ENCODE results near the gene BPIFB1. TPM values are rescaled to one million over a fixed set of nuclear protein-coding genes. Genes with fewer than 3 reads are reported as not detected.

The BPIFB1 gene
- total and polyA plus RNA-seq, 2 of the 13 experiments (the other 11 are each of a cell fraction or from before 2014, with no cell fraction given) = 0.82 to 4.4 TPM

DNA sequence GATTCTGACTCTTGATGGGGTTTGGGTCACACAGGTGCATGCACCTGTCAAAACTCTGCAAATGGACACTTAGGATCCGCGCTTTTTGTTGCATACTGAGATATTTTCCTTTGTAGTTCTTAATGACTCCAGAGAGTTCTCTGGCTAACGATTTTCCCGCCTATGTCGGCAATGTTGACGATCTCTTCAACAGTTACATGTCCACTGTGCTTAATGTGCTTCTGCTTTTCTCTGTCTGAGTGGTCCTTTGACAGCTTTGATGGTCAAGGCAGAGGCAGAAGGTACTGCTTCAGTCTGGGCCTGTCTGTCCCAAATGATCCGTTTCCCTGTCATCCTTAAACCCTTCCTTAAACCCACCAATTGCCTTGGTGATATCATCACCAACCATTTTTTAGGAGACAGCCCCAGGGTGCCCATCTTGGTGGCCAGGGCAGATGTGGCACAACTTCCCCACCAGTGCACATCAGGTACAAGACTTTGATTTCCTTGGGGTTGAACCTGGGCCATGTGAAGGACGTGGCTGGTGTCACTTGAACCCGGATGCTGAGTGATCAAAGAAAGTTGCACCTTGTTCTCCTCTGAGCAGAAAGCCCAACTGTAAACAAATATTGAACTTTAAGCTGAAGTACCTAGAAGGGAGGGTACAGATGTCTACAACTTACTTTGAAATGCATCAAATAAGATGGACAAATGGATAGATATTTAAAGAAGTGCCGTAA lies 10.7 kb upstream of the BPIFB1 start (continued):
- no peak for TF ChIP-seq TBX3 (IDR thresholded peaks at IDR 0.05; ENCODE audit: borderline replicate concordance)
- peak; percentile 55; the same call in 1 of the 2 replicates for TF ChIP-seq MTA1 (CRISPR knock-in tag; IDR thresholded peaks at IDR 0.05; ENCODE audit: borderline replicate concordance)
- TF ChIP-seq HOXD1 (CRISPR knock-in tag; IDR thresholded peaks at IDR 0.05) = no peak
- TF ChIP-seq HDAC2 (CRISPR knock-in tag; IDR thresholded peaks at IDR 0.05) = peak; percentile 24; the same call in 1 of the 2 replicates
- TF ChIP-seq, protein P1, sequence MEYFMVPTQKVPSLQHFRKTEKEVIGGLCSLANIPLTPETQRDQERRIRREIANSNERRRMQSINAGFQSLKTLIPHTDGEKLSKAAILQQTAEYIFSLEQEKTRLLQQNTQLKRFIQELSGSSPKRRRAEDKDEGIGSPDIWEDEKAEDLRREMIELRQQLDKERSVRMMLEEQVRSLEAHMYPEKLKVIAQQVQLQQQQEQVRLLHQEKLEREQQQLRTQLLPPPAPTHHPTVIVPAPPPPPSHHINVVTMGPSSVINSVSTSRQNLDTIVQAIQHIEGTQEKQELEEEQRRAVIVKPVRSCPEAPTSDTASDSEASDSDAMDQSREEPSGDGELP (IDR thresholded peaks at IDR 0.05; ENCODE audit: borderline replicate concordance, low read depth) = peak; percentile 44; the same call in 1 of the 2 replicates
- no peak for TF ChIP-seq NR2F2 (IDR thresholded peaks at IDR 0.05; ENCODE audit: borderline replicate concordance, low read depth)
- no peak for TF ChIP-seq ZNF160 (CRISPR knock-in tag; IDR thresholded peaks at IDR 0.05)
- 0 out of 2 replicates have a peak, but pooled peaks have one; percentile 45 for TF ChIP-seq IRF2 (CRISPR knock-in tag; IDR thresholded peaks at IDR 0.05)
- TF ChIP-seq, protein P2, sequence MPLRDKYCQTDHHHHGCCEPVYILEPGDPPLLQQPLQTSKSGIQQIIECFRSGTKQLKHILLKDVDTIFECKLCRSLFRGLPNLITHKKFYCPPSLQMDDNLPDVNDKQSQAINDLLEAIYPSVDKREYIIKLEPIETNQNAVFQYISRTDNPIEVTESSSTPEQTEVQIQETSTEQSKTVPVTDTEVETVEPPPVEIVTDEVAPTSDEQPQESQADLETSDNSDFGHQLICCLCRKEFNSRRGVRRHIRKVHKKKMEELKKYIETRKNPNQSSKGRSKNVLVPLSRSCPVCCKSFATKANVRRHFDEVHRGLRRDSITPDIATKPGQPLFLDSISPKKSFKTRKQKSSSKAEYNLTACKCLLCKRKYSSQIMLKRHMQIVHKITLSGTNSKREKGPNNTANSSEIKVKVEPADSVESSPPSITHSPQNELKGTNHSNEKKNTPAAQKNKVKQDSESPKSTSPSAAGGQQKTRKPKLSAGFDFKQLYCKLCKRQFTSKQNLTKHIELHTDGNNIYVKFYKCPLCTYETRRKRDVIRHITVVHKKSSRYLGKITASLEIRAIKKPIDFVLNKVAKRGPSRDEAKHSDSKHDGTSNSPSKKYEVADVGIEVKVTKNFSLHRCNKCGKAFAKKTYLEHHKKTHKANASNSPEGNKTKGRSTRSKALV (CRISPR knock-in tag; IDR thresholded peaks at IDR 0.05) = no peak
- TF ChIP-seq CAMTA2 (CRISPR knock-in tag; IDR thresholded peaks at IDR 0.05; ENCODE audit: borderline replicate concordance) = no peak
- TF ChIP-seq ZNF235 (CRISPR knock-in tag; IDR thresholded peaks at IDR 0.05; ENCODE audit: borderline replicate concordance) = no peak
- TF ChIP-seq NCOR1 (IDR thresholded peaks at IDR 0.05; ENCODE audit: borderline replicate concordance, low read length) = peak; percentile 30; the same call in 1 of the 2 replicates
- no peak for TF ChIP-seq POLR2G (IDR thresholded peaks at IDR 0.05; ENCODE audit: low read depth, low read length)
- TF ChIP-seq, protein P3, sequence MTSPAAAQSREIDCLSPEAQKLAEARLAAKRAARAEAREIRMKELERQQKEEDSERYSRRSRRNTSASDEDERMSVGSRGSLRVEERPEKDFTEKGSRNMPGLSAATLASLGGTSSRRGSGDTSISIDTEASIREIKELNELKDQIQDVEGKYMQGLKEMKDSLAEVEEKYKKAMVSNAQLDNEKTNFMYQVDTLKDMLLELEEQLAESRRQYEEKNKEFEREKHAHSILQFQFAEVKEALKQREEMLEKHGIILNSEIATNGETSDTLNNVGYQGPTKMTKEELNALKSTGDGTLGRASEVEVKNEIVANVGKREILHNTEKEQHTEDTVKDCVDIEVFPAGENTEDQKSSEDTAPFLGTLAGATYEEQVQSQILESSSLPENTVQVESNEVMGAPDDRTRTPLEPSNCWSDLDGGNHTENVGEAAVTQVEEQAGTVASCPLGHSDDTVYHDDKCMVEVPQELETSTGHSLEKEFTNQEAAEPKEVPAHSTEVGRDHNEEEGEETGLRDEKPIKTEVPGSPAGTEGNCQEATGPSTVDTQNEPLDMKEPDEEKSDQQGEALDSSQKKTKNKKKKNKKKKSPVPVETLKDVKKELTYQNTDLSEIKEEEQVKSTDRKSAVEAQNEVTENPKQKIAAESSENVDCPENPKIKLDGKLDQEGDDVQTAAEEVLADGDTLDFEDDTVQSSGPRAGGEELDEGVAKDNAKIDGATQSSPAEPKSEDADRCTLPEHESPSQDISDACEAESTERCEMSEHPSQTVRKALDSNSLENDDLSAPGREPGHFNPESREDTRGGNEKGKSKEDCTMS (CRISPR knock-in tag; conservative IDR thresholded peaks at IDR 0.05) = no peak
- no peak for TF ChIP-seq ZNF512B (CRISPR knock-in tag; IDR thresholded peaks at IDR 0.05; ENCODE audit: borderline replicate concordance)
- no peak for TF ChIP-seq RBM39 (IDR thresholded peaks at IDR 0.05; ENCODE audit: low read depth, low read length, poor library complexity, severe bottlenecking)
- TF ChIP-seq CEBPB (IDR thresholded peaks at IDR 0.05; ENCODE audit: borderline replicate concordance, low read depth, low read length) = no peak
- TF ChIP-seq ETV6 (CRISPR knock-in tag; conservative IDR thresholded peaks at IDR 0.05) = no peak
- TF ChIP-seq NRL (CRISPR knock-in tag; IDR thresholded peaks at IDR 0.05; ENCODE audit: borderline replicate concordance) = no peak
- peak; percentile 34; the same call in 1 of the 2 replicates for TF ChIP-seq SOX5 (CRISPR knock-in tag; IDR thresholded peaks at IDR 0.05; ENCODE audit: borderline replicate concordance)

All from HepG2 (cell line).